ENCODE results near the gene UNK. TPM values are rescaled to one million over a fixed set of nuclear protein-coding genes. Genes with fewer than 3 reads are reported as not detected.
A peak's percentile ranks its signal among the peaks of the same experiment; 100 is the strongest.

Gene UNK
- total and polyA plus RNA-seq, 2 of the 13 experiments (the other 11 are each of a cell fraction or from before 2014, with no cell fraction given): 31.6 to 33.0 TPM

- TF ChIP-seq ZFP37 (CRISPR knock-in tag; IDR thresholded peaks at IDR 0.05; ENCODE audit: borderline replicate concordance) (peak; percentile 19; the same call in 1 of the 2 replicates), ZNF337 (CRISPR knock-in tag; IDR thresholded peaks at IDR 0.05; ENCODE audit: borderline replicate concordance, low read depth) (no peak), HIVEP1 (CRISPR knock-in tag; IDR thresholded peaks at IDR 0.05) (0 out of 2 replicates have a peak, but pooled peaks have one; percentile 8), U2AF2 (IDR thresholded peaks at IDR 0.05; ENCODE audit: low read depth, low read length) (no peak), XBP1 (CRISPR knock-in tag; IDR thresholded peaks at IDR 0.05) (no peak), ZBTB14 (CRISPR knock-in tag; IDR thresholded peaks at IDR 0.05) (no peak), TSC22D2 (CRISPR knock-in tag; IDR thresholded peaks at IDR 0.05; ENCODE audit: borderline replicate concordance) (no peak), TCF7L2 (IDR thresholded peaks at IDR 0.05; ENCODE audit: low read depth, low read length) (no peak), SP4 (CRISPR knock-in tag; IDR thresholded peaks at IDR 0.05) (no peak), NFRKB (IDR thresholded peaks at IDR 0.05) (no peak), ZNF430 (CRISPR knock-in tag; IDR thresholded peaks at IDR 0.05) (peak; percentile 6; the same call in 1 of the 2 replicates), AKAP8 (CRISPR knock-in tag; IDR thresholded peaks at IDR 0.05) (no peak), DMAP1 (CRISPR knock-in tag; IDR thresholded peaks at IDR 0.05) (peak; percentile 55), RBM22 (optimal IDR thresholded peaks at IDR 0.05; ENCODE audit: low read length) (no peak), KDM6A (CRISPR knock-in tag; IDR thresholded peaks at IDR 0.05; ENCODE audit: low read depth) (peak; percentile 88; the same call in 1 of the 2 replicates), ZNF691 (CRISPR knock-in tag; IDR thresholded peaks at IDR 0.05; ENCODE audit: borderline replicate concordance, low read depth) (peak; percentile 19; the same call in 1 of the 2 replicates), SNAPC2 (CRISPR knock-in tag; IDR thresholded peaks at IDR 0.05) (no peak), ZFP36L2 (CRISPR knock-in tag; IDR thresholded peaks at IDR 0.05) (no peak), ZNF619 (CRISPR knock-in tag; IDR thresholded peaks at IDR 0.05) (peak; percentile 22; the same call in 1 of the 2 replicates), RARA (CRISPR knock-in tag; IDR thresholded peaks at IDR 0.05) (peak; percentile 73), FOXM1 (CRISPR knock-in tag; IDR thresholded peaks at IDR 0.05) (no peak), YEATS2 (CRISPR knock-in tag; IDR thresholded peaks at IDR 0.05; ENCODE audit: borderline replicate concordance) (peak; percentile 26; the same call in 1 of the 2 replicates), ZNF660 (CRISPR knock-in tag; IDR thresholded peaks at IDR 0.05; ENCODE audit: borderline replicate concordance, low read depth) (no peak), RXRB (CRISPR knock-in tag; IDR thresholded peaks at IDR 0.05; ENCODE audit: borderline replicate concordance) (peak; percentile 76), GPN1 (CRISPR knock-in tag; IDR thresholded peaks at IDR 0.05; ENCODE audit: borderline replicate concordance) (no peak), NFYC (CRISPR knock-in tag; IDR thresholded peaks at IDR 0.05) (peak; percentile 34), GFI1 (CRISPR knock-in tag; IDR thresholded peaks at IDR 0.05; ENCODE audit: borderline replicate concordance) (no peak; the same call in 1 of the 2 replicates), ZNF276 (CRISPR knock-in tag; IDR thresholded peaks at IDR 0.05; ENCODE audit: low read depth) (no peak), REXO4 (CRISPR knock-in tag; IDR thresholded peaks at IDR 0.05; ENCODE audit: borderline replicate concordance) (no peak), NFE2L2 (IDR thresholded peaks at IDR 0.05; ENCODE audit: low read length) (no peak)
Measured at GRCh38 chr17:75763613-75764416, 20.8 kb upstream of the UNK start (continued).

Measured in HepG2 (cell line).